ENCODE results near the gene BPIFB3. TPM values are rescaled to one million over a fixed set of nuclear protein-coding genes. Genes with fewer than 3 reads are reported as not detected.

Gene BPIFB3
- total RNA-seq, 2 donors from 2014 or later: not detected

DNA sequence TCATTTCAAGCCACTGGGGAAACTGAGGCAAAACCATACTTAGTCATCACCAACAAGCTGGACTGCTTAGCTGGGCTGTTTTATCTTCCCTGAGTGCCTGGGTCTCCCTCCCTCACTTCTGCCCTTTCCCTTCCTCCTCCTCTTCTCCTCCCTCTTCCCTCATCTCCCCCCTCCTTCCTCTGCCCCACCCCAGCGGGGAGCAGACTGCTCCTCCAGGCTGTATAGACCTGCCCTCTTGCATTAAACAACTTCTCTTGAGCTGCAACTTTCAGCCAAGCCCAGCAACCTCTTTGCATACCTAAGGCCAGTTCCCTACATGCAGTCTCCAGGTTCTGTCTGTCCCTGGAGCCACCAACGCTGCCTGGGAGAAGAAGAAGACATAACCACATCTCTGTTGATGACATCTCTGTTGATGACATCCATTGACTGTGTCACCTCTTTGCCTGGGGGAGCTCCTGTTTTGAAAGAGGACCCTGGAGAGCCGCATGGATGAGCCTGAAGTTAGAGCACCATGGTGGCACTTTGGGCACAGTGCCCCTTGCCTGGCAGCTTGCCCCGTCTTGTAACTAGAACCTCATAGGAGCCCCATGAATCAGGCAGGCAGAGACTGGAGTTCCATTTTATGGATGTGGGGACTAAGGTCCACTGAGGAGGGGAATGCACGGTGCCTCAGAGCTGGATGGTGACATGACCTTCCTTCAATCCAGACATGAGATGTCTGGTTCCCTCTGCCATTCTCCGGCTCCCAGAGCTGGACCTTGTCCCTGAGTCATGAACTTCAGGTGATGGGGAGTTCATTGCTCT, 30.1 kb upstream of the BPIFB3 start:
- TF ChIP-seq, protein P1, sequence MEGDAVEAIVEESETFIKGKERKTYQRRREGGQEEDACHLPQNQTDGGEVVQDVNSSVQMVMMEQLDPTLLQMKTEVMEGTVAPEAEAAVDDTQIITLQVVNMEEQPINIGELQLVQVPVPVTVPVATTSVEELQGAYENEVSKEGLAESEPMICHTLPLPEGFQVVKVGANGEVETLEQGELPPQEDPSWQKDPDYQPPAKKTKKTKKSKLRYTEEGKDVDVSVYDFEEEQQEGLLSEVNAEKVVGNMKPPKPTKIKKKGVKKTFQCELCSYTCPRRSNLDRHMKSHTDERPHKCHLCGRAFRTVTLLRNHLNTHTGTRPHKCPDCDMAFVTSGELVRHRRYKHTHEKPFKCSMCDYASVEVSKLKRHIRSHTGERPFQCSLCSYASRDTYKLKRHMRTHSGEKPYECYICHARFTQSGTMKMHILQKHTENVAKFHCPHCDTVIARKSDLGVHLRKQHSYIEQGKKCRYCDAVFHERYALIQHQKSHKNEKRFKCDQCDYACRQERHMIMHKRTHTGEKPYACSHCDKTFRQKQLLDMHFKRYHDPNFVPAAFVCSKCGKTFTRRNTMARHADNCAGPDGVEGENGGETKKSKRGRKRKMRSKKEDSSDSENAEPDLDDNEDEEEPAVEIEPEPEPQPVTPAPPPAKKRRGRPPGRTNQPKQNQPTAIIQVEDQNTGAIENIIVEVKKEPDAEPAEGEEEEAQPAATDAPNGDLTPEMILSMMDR (IDR thresholded peaks at IDR 0.05): no peak
- no peak overlapping the region for H3K27ac ChIP-seq
- no peak for DNase-seq (ENCODE audit: low spot score)
- no peaks in the 10 kb centered on the region for H3K9me3 ChIP-seq
- H3K4me3 ChIP-seq: no peak overlapping the region
- H3K36me3 ChIP-seq: no peaks in the 10 kb centered on the region
- H3K27me3 ChIP-seq: no peaks in the 10 kb centered on the region
- no peaks in the 10 kb centered on the region for H3K4me1 ChIP-seq

DNA sequence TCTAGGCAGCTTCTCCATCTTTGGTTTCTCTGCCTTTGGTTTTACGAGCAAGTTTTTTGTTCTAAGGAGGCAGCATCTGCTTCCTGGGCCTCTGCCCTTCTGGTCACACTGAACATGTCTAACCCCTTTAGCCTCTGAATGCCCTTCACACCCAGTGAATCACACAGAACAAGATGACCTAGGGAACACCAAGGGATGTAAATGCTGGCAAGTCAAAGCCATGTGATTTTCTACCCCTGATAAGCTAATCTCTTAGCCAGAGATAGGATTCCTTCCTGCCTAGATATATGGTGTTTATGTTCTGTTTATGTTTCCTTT, 29.5 kb upstream of the BPIFB3 start:
- Histone ChIP-seq H3K27me3 (no peaks in the 10 kb centered on the region), H3K27ac (no peak overlapping the region), H3K4me3 (no peak overlapping the region), H3K4me1 (no peaks in the 10 kb centered on the region), H3K9me3 (no peaks in the 10 kb centered on the region), H3K36me3 (no peaks in the 10 kb centered on the region)
- TF ChIP-seq, protein P1 (IDR thresholded peaks at IDR 0.05): no peak
- DNase-seq (ENCODE audit: low spot score): no peak

DNA sequence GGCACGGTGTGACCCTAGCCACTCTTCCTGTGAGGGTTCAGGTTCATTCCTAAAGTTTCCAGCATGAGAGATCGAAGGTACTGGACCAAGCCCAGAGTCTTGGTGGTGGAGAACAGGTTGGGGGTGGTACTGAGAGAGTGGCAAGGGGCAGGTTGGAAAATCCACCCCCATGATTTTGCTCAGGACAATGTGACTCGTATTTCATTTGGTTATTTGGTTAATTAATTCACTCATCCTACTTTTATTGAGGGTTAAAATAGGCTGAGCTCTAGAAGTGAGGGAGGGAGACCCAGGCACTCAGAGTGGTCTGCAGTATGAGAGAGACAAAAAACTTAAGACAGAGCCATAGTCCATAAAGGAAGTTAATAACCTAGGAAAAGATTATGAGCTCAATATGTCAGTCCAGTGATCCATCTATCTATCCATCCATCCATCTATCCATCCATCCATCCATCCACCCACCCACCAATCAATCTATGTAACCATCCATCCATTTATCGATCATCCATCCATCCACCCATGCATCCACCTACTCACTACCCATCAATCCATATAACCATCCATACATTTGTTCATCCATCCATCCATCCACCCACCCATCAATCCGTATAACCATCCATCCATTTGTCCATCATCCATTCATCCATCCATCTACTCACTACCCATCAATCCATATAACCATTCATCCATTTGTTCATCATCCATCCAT, 28.9 kb upstream of the BPIFB3 start:
- Histone ChIP-seq H3K27ac (no peak overlapping the region), H3K27me3 (no peaks in the 10 kb centered on the region), H3K4me3 (no peak overlapping the region), H3K36me3 (no peaks in the 10 kb centered on the region), H3K4me1 (no peaks in the 10 kb centered on the region), H3K9me3 (no peaks in the 10 kb centered on the region)
- TF ChIP-seq, protein P1 (IDR thresholded peaks at IDR 0.05): no peak
- DNase-seq (ENCODE audit: low spot score): no peak

DNA sequence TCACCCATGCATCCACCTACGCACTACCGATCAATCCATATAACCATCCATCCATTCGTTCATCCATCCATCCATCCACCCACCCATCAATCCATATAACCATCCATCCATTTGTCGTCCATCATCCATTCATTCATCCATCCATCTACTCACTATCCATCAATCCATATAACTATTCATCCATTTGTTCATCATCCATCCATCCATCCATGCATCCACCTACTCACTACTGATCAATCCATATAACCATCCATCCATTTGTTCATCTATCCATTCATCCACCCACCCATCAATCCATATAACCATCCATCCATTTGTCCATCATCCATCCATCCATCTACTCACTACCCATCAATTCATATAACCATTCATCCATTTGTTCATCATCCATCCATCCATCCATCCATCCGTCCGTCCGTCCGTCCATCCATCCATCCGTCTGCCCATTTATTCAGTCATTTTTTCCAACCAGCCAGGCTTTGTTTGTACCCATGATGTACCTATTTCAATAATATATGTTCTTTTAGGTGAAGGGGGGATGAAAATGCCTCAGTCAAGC, 28.3 kb upstream of the BPIFB3 start:
- Histone ChIP-seq H3K4me1 (no peaks in the 10 kb centered on the region), H3K27ac (no peak overlapping the region), H3K4me3 (no peak overlapping the region), H3K36me3 (no peaks in the 10 kb centered on the region), H3K9me3 (no peaks in the 10 kb centered on the region), H3K27me3 (no peaks in the 10 kb centered on the region)
- TF ChIP-seq, protein P1 (IDR thresholded peaks at IDR 0.05): no peak
- no peak for DNase-seq (ENCODE audit: low spot score)

DNA sequence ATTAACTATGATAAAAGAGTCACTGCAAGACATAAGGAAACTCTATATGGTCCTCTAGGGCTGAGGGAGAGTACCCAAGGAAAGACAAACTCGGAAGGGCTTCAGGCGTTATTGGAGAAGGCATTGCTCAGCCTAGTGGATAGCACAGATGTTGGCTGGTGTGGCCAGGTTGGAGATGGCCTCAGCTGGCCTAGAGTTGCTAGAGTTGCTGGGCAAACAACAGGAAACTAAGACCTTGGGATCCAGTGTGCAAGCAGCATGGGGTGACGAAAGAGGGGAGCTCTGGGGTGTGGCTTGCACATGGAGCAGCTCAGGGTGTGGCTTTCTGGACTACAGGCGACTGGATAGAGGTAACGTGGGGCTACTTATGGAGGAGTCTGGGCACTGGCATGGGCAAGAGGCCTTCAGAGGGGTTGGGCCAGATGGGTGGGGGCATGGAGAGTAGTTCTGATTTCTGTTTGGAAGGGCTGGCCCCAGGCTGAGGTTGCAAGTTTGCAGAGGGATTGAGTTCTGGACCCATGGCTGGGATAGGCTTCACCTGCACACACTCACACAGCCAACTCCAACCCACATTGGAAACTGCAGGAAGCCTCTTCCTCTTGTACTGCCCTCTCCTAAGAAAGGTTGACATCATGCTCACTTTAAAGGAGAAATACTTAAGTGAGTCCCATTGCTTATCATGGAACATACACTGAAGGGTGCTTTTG, 27.5 kb upstream of the BPIFB3 start:
- Histone ChIP-seq H3K9me3 (no peaks in the 10 kb centered on the region), H3K27ac (no peak overlapping the region), H3K4me1 (no peaks in the 10 kb centered on the region), H3K4me3 (no peak overlapping the region), H3K27me3 (no peaks in the 10 kb centered on the region), H3K36me3 (no peaks in the 10 kb centered on the region)
- no peak for DNase-seq (ENCODE audit: low spot score)
- TF ChIP-seq, protein P1 (IDR thresholded peaks at IDR 0.05): no peak
